ENCODE results near the gene GLIPR1L1.

The GLIPR1L1 gene

GRCh38 chr12:75354011-75354410, 19.5 kb downstream of the GLIPR1L1 start:
- no peak for DNase-seq

GRCh38 chr12:75360920-75361319, 26.4 kb downstream of the GLIPR1L1 start:
- peak in 1 of 2 donors; percentile 3 for DNase-seq

DNA sequence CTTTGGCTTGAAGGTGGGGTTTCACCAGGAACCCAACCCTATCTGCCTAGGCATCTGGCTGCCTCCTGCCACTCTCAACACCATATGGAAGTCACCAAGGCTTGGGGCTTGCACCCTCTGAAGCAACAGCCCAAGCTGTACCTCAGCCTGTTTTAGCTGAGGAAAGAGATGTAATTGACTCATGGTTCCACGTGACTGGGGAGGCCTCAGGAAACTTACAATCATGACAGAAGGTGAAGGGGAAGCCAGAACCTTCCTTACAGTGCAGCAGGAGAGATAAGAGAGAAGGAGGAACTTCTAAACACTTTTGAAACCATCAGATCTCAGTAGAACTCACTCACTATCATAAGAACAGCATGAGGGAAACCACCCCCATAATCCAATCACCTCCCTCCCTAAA, 26.9 kb downstream of the GLIPR1L1 start:
- no peak for DNase-seq

- no peak for DNase-seq
Measured at GRCh38 chr12:75364919-75365318, 30.4 kb downstream of the GLIPR1L1 start.

GRCh38 chr12:75366629-75367028, 32.2 kb downstream of the GLIPR1L1 start:
- DNase-seq: no peak

GRCh38 chr12:75374971-75375370, 40.5 kb downstream of the GLIPR1L1 start:
- DNase-seq: no peak

- no peak for DNase-seq
Measured at GRCh38 chr12:75378354-75378753, 43.9 kb downstream of the GLIPR1L1 start.

DNA sequence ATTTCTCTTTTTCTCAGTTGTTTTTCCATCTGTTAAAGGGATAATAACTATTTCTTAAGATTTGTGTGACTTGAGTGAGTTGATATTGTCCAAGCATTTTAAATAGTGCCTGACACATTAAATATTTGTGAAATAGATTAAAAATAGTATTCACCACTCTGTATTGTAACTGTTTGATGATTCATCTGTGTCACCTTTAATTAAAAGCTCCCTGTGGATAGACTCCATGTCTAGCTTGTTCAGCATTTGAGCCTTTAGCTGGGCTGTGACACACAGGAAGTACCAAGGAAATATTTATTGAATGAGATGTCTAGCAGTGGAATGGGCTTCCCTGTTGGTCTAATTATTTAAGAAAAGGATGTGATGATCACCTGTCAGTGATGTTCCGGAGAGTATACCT, 54.6 kb downstream of the GLIPR1L1 start:
- DNase-seq: no peak

- DNase-seq: peak in 1 of 2 donors; percentile 9
Measured at GRCh38 chr12:75389706-75390105, 55.2 kb downstream of the GLIPR1L1 start.

GRCh38 chr12:75390156-75390898, 55.9 kb downstream of the GLIPR1L1 start:
- DNase-seq: no peak

- peak; percentile 95 to 96 for DNase-seq
Measured at GRCh38 chr12:75390899-75391538, 56.5 kb downstream of the GLIPR1L1 start, which contains the start of gene GLIPR1L2. GLIPR1L2 (plus strand) TSS chr12:75391089; CDS start chr12:75391117, 28 bp downstream.

DNA sequence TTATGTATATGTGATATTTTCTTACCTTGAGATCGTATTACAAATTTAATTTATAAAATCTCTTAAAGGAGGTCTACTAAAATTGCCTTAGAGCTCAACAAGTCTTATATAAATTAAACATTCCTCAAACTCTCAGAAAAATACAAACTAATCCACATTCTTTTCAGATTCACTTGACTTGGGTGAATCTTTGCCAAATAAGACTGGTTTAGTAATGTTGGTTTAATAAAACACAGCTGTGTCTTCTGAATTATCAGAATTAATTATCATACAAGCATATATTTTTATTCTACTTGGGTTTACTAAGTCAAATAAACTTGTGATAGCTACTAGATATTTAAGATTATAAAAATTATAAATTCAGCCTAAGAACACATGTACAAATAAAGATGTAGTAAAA, 69.8 kb downstream of the GLIPR1L1 start:
- DNase-seq: no peak

- no peak for DNase-seq
Measured at GRCh38 chr12:75407683-75408082, 73.2 kb downstream of the GLIPR1L1 start.

DNA sequence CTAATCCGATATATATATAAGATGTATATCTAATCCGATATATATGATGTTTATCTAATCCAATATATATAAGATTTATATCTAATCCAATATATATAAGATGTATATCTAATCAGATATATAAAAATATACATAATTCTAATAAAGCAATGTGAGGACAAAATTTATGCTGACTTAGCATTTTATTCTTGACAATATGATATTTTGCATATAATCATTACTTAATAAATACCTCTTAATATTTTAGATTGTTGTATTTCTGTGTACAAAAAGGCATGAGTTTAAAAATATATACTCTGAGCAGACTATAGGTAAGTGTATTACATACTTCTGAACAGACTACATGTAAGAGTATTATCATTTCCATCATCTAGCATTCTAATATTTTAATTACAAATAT, 75.4 kb downstream of the GLIPR1L1 start:
- DNase-seq: no peak

DNA sequence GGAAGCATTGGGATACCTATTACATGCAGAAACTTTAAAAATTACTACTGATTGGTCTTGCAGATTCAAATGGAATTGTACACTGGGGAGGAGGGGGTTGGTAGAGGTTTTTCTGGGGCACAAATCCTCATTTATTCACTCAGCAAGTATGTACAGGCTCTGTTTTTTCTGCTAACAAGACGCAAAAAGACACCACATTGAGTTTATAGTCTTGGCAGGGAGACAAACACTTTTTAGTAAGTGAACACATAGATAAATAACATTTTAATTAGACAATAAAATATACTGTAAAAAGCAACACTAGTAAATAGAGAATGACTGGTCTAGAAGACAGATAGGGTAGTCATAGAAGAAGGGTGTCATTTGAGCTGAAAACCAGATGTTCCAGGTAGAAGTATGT, 80.2 kb downstream of the GLIPR1L1 start:
- DNase-seq: no peak

GRCh38 chr12:75419841-75420240, 85.4 kb downstream of the GLIPR1L1 start:
- DNase-seq: no peak
